Effector CD4-positive, alpha-beta T cell (primary cell): Measurements from ENCODE around the gene PKIG. TPM values are rescaled to one million over a fixed set of nuclear protein-coding genes. Genes with fewer than 3 reads are reported as not detected.
"Not testable (repeated sequence)": the region's sequence is repeated elsewhere in the genome, so short reads cannot be mapped to it uniquely, and the experiment has no call there.

Experiments used
- DNase-seq: peaks from one replicate; pipeline ENCODE4 v3.0.0-alpha.2; 2020
- total RNA-seq: gene quantifications from one replicate; lab custom pipeline; 2026; lab: John Stamatoyannopoulos, UW

PKIG gene
- not detected for total RNA-seq

- DNase-seq, result no peak
Measured at GRCh38 chr20:44582311-44583025, at the start of gene PKIG. TSS of gene PKIG (plus strand) at chr20:44582579. CDS start at chr20:44614557, 31,978 bp downstream.

GRCh38 chr20:44532981-44533331 is 49.4 kb upstream of the PKIG start:
- no peak for DNase-seq

- no peak for DNase-seq
Measured at GRCh38 chr20:44533928-44534327, 48.5 kb upstream of the PKIG start.

- DNase-seq, result no peak
Measured at GRCh38 chr20:44536175-44536574, 46.2 kb upstream of the PKIG start.

GRCh38 chr20:44537993-44538392 is 44.4 kb upstream of the PKIG start:
- DNase-seq, result no peak

GRCh38 chr20:44540834-44541233 is 41.5 kb upstream of the PKIG start:
- DNase-seq, result no peak

- DNase-seq, result no peak
Measured at GRCh38 chr20:44541992-44542391, 40.4 kb upstream of the PKIG start.

- no peak for DNase-seq
Measured at GRCh38 chr20:44542890-44543289, 39.5 kb upstream of the PKIG start.

- DNase-seq, result no peak
Measured at GRCh38 chr20:44543358-44543757, 39.0 kb upstream of the PKIG start.

GRCh38 chr20:44544263-44544662 is 38.1 kb upstream of the PKIG start:
- no peak for DNase-seq

- DNase-seq, result no peak
Measured at GRCh38 chr20:44547419-44547818, 35.0 kb upstream of the PKIG start.

- DNase-seq, result no peak
Measured at GRCh38 chr20:44549123-44549522, 33.3 kb upstream of the PKIG start.

GRCh38 chr20:44552050-44552449 is 30.3 kb upstream of the PKIG start:
- no peak for DNase-seq

- DNase-seq, result no peak
Measured at GRCh38 chr20:44552568-44552949, 29.8 kb upstream of the PKIG start.

- no peak for DNase-seq
Measured at GRCh38 chr20:44552950-44553908, 29.1 kb upstream of the PKIG start.

- DNase-seq, result no peak
Measured at GRCh38 chr20:44559302-44559701, 23.1 kb upstream of the PKIG start.

- DNase-seq, result no peak
Measured at GRCh38 chr20:44560229-44560628, 22.1 kb upstream of the PKIG start.

GRCh38 chr20:44560818-44561217 is 21.6 kb upstream of the PKIG start:
- not testable (repeated sequence) for DNase-seq

- DNase-seq, result no peak
Measured at GRCh38 chr20:44561876-44562275, 20.5 kb upstream of the PKIG start.

GRCh38 chr20:44566018-44566417 is 16.4 kb upstream of the PKIG start:
- DNase-seq, result no peak

- DNase-seq, result no peak
Measured at GRCh38 chr20:44566811-44567210, 15.6 kb upstream of the PKIG start.

GRCh38 chr20:44570367-44570766 is 12.0 kb upstream of the PKIG start:
- no peak for DNase-seq

GRCh38 chr20:44571362-44571988 is 10.9 kb upstream of the PKIG start:
- DNase-seq, result no peak
